Heart right ventricle (tissue), 16 donors: ENCODE measurements around the gene LGR4. TPM values are rescaled to one million over a fixed set of nuclear protein-coding genes. Genes with fewer than 3 reads are reported as not detected.

Experiments
- ATAC-seq, 8 donors: fragments of 200-7000 bp; cut with Tn5 transposase; one replicate each; pipeline ENCODE4 v1.9.1; 2020; ENCODE audit warnings: mild to moderate bottlenecking in 8 of 8, moderate library complexity in 8 of 8, moderate number of reproducible peaks in 1 of 8
- DNase-seq, 2 donors: peaks; one replicate each; pipeline ENCODE4 v3.0.0-alpha.2; 2020
- H3K27ac ChIP-seq, 10 donors: fragments of 200-600 bp; sonication (generic) in 2 of 10; one replicate each; pipeline versions ENCODE4 v1.5.0 to v1.8.0; 2020 to 2022; ENCODE audit warnings: mild to moderate bottlenecking in 3 of 10
- H3K27me3 ChIP-seq, 7 donors: fragments of 200-600 bp; one replicate each; pipeline ENCODE4 v1.8.0; 2021 to 2022; ENCODE audit warnings: mild to moderate bottlenecking in 2 of 7
- H3K36me3 ChIP-seq, 9 donors: fragments of 200-600 bp; sonication (generic) in 1 of 9; one replicate each; pipeline versions ENCODE4 v1.5.0 to v1.8.0; 2020 to 2022; ENCODE audit warnings: mild to moderate bottlenecking in 2 of 9
- H3K4me1 ChIP-seq, 9 donors: fragments of 200-600 bp; sonication (generic) in 1 of 9; one replicate each; pipeline versions ENCODE4 v1.5.0 to v1.8.0; 2020 to 2022; ENCODE audit warnings: mild to moderate bottlenecking in 4 of 9
- H3K4me3 ChIP-seq, 10 donors: fragments of 200-600 bp; sonication (generic) in 2 of 10; one replicate each; pipeline versions ENCODE4 v1.5.0 to v1.8.0; 2020 to 2022; ENCODE audit warnings: mild to moderate bottlenecking in 7 of 10, moderate library complexity in 2 of 10
- H3K9me3 ChIP-seq, 11 donors: fragments of 200-600 bp in 10 of 11; sonication (generic) in 2 of 11; one replicate each; pipeline versions ENCODE4 v1.5.0 to v1.8.0; 2013 to 2022; ENCODE audit warnings: mild to moderate bottlenecking in 2 of 11, control low read depth in 1 of 11, moderate library complexity in 1 of 11
- CTCF ChIP-seq, 9 donors: fragments of 200-600 bp; sonication (generic) in 2 of 9; IDR thresholded peaks; one replicate each; pipeline versions ENCODE4 v1.5.0 to v1.8.0; 2021 to 2022; ENCODE audit warnings: antibody characterized with exemption in 9 of 9, mild to moderate bottlenecking in 5 of 9, moderate library complexity in 1 of 9
- WGBS, 2 donors: extraction: QIAGEN DNeasy Blood & Tissue Kit; methylation state at CpG; one replicate each; pipeline ENCODE4 v1.1.7; 2013; ENCODE audit warnings: inconsistent platforms in 1 of 2; 5-methylcytosine and 5-hydroxymethylcytosine counted together
- intact Hi-C, 10 donors: fragments of 100-400 bp; cut with DNase I; formaldehyde crosslinking; loops; one replicate each; pipeline versions ENCODE4 v1.11.1 to v1.14.2; 2022
- polyA plus RNA-seq, 2 donors: library from polyadenylated mRNA; stranded (reverse); fragments of 200-250 nt; gene quantifications; one replicate each; pipeline ENCODE4 v1.2.3, GENCODE V29; 2013
- total RNA-seq, 10 donors: library from RNA; stranded (reverse); fragmentation: NEBNext Ultra II Directional in 3 of 10; extraction: Animal tissue kit (Norgen Biotek cat#: 25700) in 3 of 10; gene quantifications; one replicate each; pipeline versions ENCODE4 v1.2.1 to v1.2.4, GENCODE V29; 2021 to 2023
- donor health status: Arrhythmogenic right ventricular cardiomyopathy.
- donor health status: ischemic (EF 13 %, LVEDD 7.1; RV severe dilation, severe dysfunction).
- donor health status: healthy with polysubstance abuse.
- donor health status: DM: no; HTN: yes; CAD: no.
- donor health status: DM: no; HTN: no; CAD: no.
- donor health status: ischemic (EF 25% LVEDD 6.9; RV normal size, moderate dysfunction).
- donor health status: ischemic (EF 25% LVEDD 5.7; RV mildly dilated, moderate dysfunction).
- donor health status: healthy.
- donor health status: DM: yes; HTN: yes; CAD: no.
- donor health status: Ischemic cardiomyopathy.
- donor health status: ischemic (EF 35%, LVEDD 5.7; RV mildly dilated, moderate dysfunction).
- donor health status: nonischemic (EF 11% LVEDD 7.7; RV severe dilation, severe dysfunction).
- donor health status: DM: yes; HTN: yes; CAD: no.
- donor health status: PGD.
- donor health status: ischemic (EF 29% LVEDD 5.4; RV normal size, mild dysfunction).
- donor health status: nonischemic (EF 23%, LVEDD 6.1; RV moderate dilation, normal function).

Gene LGR4
- total and polyA plus RNA-seq, 12 donors = 6.0 to 41.0 (median 21.7) TPM

GRCh38 chr11:27361649-27362431 is 110.8 kb downstream of the LGR4 start:
- Histone ChIP-seq H3K9me3 (no peaks in the 10 kb centered on the region), H3K4me1 (peaks cover 0 to 27% (median 12%) of the 10 kb centered on the region in 9 donors), H3K27ac (no peak overlapping the region), H3K36me3 (peaks cover 0 to under 1% (median 0%) of the 10 kb centered on the region in 9 donors), H3K4me3 (peak overlapping the region in 4 of 10 donors; percentile 74 to 93 (median 78)), H3K27me3 (no peaks in the 10 kb centered on the region)
- WGBS, 2 donors = 61 to 70% methylated on average over 8 of the region's 8 CpGs
- DNase-seq (no peak), ATAC-seq (no peak)
- TF ChIP-seq CTCF (IDR thresholded peaks at IDR 0.05) = no peak
- intact Hi-C loops = loop anchor here in 7 of 10 donors (5.0 to 10.0 kb wide), 4 partner anchors 113 to 167 kb away; partner anchors contain the start of gene LGR4 (in 4 of the 7)

GRCh38 chr11:27358296-27358695 is 114.3 kb downstream of the LGR4 start:
- H3K27ac ChIP-seq = no peak overlapping the region
- H3K4me3 ChIP-seq = no peak overlapping the region
- ATAC-seq (no peak), DNase-seq (no peak)
- no peaks in the 10 kb centered on the region for H3K27me3 ChIP-seq
- TF ChIP-seq CTCF (IDR thresholded peaks at IDR 0.05) = no peak
- H3K36me3 ChIP-seq = no peaks in the 10 kb centered on the region
- H3K4me1 ChIP-seq = peaks cover 0 to 20% (median 7%) of the 10 kb centered on the region in 9 donors
- 92 to 97% methylated on average over 1 of the region's 1 CpG for WGBS, 2 donors
- no peaks in the 10 kb centered on the region for H3K9me3 ChIP-seq
- intact Hi-C loops = loop anchor here in 1 of 10 donors (5.0 kb wide), 1 partner anchor 171 kb away; no protein-coding TSS in a partner anchor

DNA sequence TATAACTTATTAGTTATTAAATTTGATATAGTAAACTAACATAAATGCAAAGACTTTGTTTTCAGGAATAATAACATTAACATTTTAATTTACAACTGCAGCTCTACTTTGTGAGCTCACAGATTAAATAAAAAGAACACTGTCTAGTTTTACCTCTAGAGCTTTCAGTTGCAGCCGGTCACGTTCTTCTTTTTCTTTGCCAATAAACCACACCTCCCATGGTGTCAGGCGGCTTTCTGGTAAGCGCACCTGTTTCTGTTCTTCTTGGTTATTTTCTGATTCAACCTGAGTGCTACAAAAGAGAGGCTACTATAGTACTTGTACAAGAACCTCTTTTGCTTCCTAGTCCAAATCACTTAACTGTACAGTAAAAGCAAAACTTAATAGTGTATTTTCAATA is 115.3 kb downstream of the LGR4 start:
- Histone ChIP-seq H3K9me3 (no peaks in the 10 kb centered on the region), H3K27me3 (no peaks in the 10 kb centered on the region), H3K4me1 (peaks cover 0 to 14% (median 2%) of the 10 kb centered on the region in 9 donors), H3K27ac (no peak overlapping the region), H3K36me3 (no peaks in the 10 kb centered on the region), H3K4me3 (no peak overlapping the region)
- intact Hi-C loops = loop anchor here in 1 of 10 donors (5.0 kb wide), 1 partner anchor 170 kb away; no protein-coding TSS in a partner anchor
- no peak for TF ChIP-seq CTCF (IDR thresholded peaks at IDR 0.05)
- 79 to 80% methylated on average over 4 of the region's 4 CpGs for WGBS, 2 donors
- DNase-seq (no peak), ATAC-seq (no peak)

GRCh38 chr11:27356624-27357222 is 115.9 kb downstream of the LGR4 start:
- WGBS, 2 donors = 86 to 88% methylated on average over 5 of the region's 5 CpGs

More at GRCh38 chr11:27356624-27357222, 115.9 kb downstream of the LGR4 start:
- Histone ChIP-seq H3K9me3 (no peaks in the 10 kb centered on the region), H3K27me3 (no peaks in the 10 kb centered on the region), H3K27ac (no peak overlapping the region), H3K36me3 (no peaks in the 10 kb centered on the region), H3K4me1 (peaks cover 0 to 9% (median 0%) of the 10 kb centered on the region in 9 donors), H3K4me3 (no peak overlapping the region)
- DNase-seq (no peak), ATAC-seq (no peak)
- TF ChIP-seq CTCF (IDR thresholded peaks at IDR 0.05) = no peak
- intact Hi-C loops = loop anchor here in 1 of 10 donors (5.0 kb wide), 1 partner anchor 169 kb away; no protein-coding TSS in a partner anchor
